ENCODE results near the gene RPS6KA2.

The RPS6KA2 gene

GRCh38 chr6:166461821-166462460 is 165.1 kb downstream of the RPS6KA2 start:
- no peak for DNase-seq

DNA sequence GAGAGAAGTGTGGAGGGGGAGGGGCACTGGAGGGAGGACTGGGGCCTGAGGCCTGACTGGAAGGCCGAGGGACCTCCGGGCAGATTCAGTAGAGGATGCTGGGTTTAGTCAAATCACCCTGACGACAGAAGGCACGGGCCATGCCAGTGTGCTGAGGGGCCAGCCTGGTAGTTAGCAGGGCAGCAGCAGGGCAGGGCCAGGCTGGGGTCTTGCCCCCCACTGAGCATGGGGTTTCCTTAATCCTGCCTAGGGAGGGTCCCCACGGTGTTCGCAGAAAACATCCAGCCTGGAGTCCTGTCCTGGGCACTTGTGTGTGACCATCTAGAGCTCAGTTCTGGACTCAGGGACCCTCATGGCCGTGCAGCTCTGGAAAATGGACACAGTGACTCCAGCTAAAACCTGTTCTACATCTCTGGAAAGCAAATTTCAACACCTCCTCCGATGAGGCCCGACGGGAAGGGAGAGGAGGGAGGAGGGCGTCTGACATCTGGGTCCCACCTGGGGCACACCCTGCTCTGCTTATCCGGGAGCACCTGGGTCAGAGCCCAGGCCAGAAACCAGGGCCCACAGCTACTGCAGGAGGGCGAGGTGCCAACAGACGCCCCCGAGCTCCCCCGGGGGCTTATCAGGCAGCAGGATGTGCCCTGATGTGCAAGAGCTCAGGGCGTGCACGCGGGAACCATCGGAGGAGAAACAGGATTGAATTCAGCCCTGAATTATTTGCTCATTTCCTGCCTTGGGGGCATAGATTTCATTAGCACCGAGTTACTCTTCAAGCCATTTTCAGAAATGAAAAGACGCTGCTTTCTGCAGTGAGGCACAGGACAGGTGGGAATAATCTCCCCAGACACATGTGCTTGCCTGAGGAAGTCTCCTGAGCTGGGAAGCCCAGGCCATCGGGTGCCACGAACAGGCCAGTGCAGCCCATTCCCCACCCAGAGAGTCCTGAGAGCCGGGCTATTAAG is 166.3 kb downstream of the RPS6KA2 start:
- no peak for DNase-seq

GRCh38 chr6:166459906-166460305 is 167.1 kb downstream of the RPS6KA2 start:
- DNase-seq: no peak

DNA sequence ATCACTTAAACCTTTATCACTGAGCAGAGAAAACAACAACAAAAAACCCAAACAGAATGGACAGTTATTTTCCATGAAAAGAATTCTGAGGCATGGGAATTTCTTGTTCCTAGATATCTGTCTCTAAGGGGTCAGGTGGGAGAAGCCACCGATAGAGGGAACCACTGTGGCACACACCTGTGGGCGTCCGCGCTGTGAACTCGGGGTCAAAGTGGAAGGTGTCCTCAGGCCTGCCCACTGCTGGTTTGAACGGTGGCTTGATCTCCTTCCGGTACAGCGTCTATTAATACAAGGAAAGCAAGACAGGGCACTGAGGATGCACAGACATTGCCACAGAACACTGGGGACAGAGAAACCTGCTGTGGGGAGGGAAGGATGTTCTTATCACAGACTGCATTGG is 167.8 kb downstream of the RPS6KA2 start:
- DNase-seq: no peak

DNA sequence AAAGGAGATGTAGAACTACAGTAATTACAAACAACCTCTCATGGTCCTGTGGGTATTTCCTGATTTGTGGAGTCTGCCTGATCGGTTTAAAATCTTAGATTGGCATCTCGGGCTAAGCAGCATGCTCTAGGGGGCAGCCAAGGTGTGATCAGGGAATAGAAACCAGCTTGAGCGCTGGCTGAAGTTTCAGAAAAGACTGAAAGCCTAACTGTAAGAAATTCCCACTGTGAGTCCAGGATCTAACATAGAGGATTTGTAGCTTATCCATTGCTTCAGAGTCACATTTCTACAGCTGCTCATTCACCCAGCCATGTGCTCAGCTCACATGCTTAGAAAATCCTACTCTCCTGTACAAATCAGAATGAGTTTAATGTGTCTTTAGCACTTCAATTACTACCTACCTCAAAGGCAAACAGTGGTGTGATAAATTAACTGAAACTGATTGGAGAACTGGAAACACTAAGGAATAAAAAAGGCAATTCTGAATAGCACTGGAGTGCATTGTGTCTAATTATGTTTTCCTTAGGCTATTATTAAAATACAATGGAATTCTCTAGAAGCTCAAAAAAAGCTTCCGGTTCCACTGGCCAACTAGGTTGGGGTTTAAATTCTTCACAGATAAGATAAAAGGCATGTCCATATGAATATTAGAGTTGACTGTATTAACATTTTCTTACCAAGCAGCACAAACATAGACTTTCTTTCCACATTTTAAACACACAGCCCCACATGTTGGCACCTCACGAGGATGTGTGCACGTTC is 170.5 kb downstream of the RPS6KA2 start:
- DNase-seq: no peak

- no peak for DNase-seq
These were observed 172.1 kb downstream of the RPS6KA2 start for GRCh38 chr6:166454692-166455515.

GRCh38 chr6:166453651-166454050 is 173.4 kb downstream of the RPS6KA2 start:
- DNase-seq: no peak

GRCh38 chr6:166450167-166450873 is 176.7 kb downstream of the RPS6KA2 start:
- DNase-seq: no peak

GRCh38 chr6:166449641-166450040 is 177.4 kb downstream of the RPS6KA2 start:
- no peak for DNase-seq

- no peak for DNase-seq
These were observed 178.0 kb downstream of the RPS6KA2 start for GRCh38 chr6:166449036-166449435.

DNA sequence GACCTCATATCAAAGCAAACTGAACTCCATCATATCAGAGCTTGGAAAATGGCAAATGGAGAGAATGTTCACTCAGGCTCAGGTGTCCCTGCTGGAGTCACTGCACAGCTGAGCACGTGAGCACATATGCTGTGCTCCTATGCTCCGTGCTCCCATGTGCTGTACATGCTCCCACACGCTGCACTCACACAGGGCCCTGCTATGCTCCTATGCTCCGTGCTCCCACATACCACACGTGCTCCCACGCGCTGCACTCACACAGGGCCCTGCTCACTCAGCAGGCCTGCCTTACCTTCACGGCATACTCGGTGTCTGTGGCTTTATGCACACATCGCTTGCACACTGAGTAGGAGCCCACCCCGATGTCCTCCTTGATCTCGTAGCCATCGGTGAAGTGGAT is 178.6 kb downstream of the RPS6KA2 start:
- DNase-seq: no peak

DNA sequence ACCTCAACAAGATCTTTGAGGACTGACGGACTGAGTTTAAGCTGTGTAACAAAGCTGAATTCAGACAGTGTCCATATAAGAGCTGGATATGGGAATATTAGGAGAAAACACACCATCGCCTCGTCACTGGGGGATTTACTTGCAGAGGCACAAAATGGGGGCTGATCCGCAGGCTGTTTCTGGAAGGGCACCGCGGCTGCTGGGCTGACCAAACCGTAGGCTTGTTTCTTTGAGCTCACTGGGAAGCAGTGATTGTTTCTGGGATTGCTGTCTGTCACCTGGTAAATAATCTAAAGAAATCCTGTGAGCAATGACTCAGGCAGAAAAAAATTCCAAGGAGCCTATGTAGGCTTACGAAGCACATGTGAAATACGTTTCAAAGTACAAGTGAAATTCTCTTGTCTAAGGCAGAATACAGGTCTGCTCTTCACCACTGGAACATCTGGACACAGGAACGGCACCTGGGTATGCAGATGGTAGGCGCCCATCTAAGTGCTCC is 180.4 kb downstream of the RPS6KA2 start:
- DNase-seq: no peak

- DNase-seq: no peak
These were observed 180.9 kb downstream of the RPS6KA2 start for GRCh38 chr6:166446146-166446545.

DNA sequence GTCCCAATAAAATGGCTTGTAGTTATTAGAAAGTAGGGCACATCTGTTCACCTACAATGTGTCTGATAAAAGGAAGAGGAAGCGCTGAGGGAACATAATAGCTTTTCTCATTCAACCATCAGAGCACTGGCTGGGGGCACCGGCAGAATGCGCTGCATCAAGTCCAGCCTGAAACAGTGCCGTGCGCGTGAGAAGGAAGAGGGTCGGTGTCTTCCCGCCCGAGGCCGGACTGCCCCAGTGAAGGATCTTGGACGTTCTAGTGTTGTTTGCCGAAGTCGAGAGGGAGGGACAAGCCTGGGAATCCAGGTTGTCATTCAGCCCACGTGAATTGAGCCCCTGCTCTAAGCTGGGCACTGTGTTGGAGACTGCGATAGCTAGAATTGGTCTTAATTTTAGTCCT is 182.6 kb downstream of the RPS6KA2 start:
- DNase-seq: no peak

DNA sequence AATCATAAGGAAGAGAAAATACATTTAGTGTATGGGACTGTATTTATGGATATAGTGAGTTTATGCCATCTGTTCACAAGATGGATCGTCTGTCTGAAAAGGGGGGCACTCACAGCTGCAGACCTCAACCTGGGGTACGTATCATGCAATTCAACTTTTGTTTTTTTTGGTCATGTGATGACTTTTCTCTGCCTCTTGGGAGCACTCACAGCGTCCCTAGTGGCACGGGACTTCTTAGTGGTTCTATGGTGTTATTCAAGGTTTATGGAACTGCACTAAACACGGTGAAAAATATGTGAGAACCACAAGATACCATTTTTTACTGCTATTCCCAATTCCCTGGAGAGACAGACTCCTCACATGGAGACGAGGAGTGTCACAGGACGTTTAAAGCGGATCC is 183.9 kb downstream of the RPS6KA2 start:
- DNase-seq: no peak

- DNase-seq: no peak
These were observed 184.8 kb downstream of the RPS6KA2 start for GRCh38 chr6:166442131-166442685.

DNA sequence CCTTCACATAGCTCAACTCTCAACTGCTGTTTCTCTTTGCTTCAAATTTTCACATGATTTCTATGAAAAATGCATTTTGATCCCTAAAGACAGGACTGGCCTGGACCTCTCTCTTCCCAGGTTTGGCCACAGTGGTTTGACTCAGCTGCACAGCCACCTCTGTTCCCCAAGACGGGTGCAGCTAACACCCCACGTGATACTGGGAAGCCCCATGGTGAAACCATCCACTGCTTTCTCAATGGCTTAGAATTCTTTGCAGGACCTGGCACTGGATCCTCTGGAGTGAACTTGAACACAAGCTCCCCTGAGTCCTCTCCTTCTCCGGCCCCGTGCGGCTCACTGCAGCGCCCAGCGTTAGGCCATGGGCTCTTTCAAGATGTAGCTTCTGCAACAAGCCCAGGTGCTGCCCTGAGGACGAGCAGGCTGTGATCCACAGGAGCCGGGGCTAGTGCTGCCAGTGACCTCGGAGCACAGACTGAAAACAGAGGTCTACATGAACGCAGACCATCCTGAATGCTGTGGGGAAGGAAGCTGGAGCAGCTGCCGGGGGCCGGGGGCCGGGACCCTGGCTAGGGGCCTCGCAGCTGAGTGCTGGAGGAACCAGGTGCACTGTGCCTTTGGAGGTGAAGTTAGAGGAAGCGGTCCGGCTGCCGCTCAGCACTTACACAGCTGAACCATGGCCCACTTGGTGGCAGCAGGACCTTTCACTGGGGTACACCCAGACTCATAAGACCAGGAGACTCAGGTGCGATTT is 185.5 kb downstream of the RPS6KA2 start:
- no peak for DNase-seq

DNA sequence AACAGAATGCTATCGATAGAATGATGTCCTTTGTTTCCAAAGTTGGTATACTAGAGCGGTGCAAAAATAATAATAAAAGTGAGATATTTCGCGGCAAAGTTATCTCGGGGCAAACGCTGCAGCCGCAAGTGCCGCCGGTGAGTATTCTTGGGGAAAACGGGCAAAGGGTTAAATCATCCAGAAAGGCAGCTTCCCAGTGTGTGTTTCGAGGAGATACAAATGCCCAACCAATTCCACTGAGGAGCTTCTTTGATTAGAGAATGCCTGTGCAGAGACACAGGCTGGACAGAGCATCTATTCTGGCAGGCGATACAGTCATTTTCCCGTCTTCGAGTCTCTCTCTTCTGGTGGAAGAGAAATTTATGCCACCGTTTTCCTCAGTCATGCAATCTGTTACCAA is 186.3 kb downstream of the RPS6KA2 start:
- DNase-seq: no peak

- DNase-seq: no peak
These were observed 186.9 kb downstream of the RPS6KA2 start for GRCh38 chr6:166440106-166440505.

DNA sequence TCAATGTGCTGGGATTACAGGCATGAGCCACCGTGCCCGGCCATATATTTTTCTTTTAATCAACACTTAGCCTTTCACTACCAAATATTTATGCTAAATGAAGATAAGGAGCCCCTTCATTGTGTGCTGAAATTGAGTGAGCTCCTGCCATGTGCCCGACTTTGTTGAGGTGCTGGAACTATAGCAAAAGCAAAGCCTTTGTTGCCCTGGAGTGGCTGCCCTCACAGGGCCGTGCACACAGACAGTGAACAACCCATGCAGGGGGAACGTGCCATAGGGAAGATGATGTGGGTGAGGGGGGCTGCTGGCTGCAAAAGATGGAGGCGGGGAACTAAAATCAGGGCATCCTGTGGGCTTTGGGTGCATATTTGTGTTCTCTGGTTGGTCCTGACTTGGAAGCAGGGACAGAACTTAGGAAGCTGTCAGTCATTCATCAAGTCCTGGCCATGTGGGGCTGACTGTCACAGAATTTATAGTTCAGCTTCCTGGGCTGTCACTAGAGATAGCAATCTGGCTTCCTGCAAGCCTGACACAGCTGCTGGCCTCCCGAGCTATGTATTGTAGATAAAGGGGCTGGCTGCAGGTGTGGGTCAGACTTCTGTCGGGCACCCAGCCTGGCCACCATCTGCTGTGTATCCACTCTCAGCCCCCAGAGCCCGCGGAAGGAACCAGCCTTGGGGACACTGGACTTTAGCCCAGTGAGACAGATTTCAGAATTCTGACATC is 187.5 kb downstream of the RPS6KA2 start:
- no peak for DNase-seq

Data from NCI-H526 treated with DMSO at 0.1 percent for 48 hours (cell line).